Gastroesophageal sphincter (tissue), 4 donors: ENCODE data around the gene CCDC120. TPM values are rescaled to one million over a fixed set of nuclear protein-coding genes. Genes with fewer than 3 reads are reported as not detected.
A peak's percentile ranks its signal among the peaks of the same experiment; 100 is the strongest.

Source experiments
- ATAC-seq: fragments of 150-250 bp; one replicate; pipeline ENCODE4 v1.9.1; 2016; ENCODE audit warnings: mild to moderate bottlenecking, moderate library complexity
- H3K27ac ChIP-seq, 4 donors: fragments of 200-600 bp; sonication (generic) in 3 of 4; 1 replicate in 3 of 4; 2 replicates in 1 of 4; pipeline ENCODE4 v1.5.1; 2016 to 2019
- H3K27me3 ChIP-seq: fragments of 200-600 bp; sonication (generic); one replicate; pipeline ENCODE4 v1.5.1; 2019
- H3K36me3 ChIP-seq, 2 donors: fragments of 200-600 bp; sonication (generic); one replicate each; pipeline ENCODE4 v1.5.1; 2019; ENCODE audit warnings: control low read depth in 1 of 2
- H3K4me1 ChIP-seq, 3 donors: fragments of 200-600 bp; sonication (generic); 1 replicate in 2 of 3; 2 replicates in 1 of 3; pipeline ENCODE4 v1.5.1; 2016 to 2019; ENCODE audit warnings: control low read depth in 2 of 3
- H3K4me3 ChIP-seq, 2 donors: fragments of 200-600 bp; sonication (generic); one replicate each; pipeline ENCODE4 v1.5.1; 2019; ENCODE audit warnings: mild to moderate bottlenecking in 1 of 2, moderate library complexity in 1 of 2
- H3K9me3 ChIP-seq, 3 donors: fragments of 200-600 bp; sonication (generic); one replicate each; pipeline ENCODE4 v1.5.1; 2017 to 2019; ENCODE audit warnings: control low read depth in 2 of 3
- CTCF ChIP-seq, 4 experiments: fragments of 200-600 bp in 2 of 4; fragments of 450-650 bp in 2 of 4; sonication (generic) in 1 of 4; IDR thresholded peaks; one replicate each; pipeline ENCODE4 v1.5.1; 2017 to 2019; ENCODE audit warnings: antibody characterized with exemption in 4 of 4, mild to moderate bottlenecking in 2 of 4, moderate library complexity in 2 of 4
- EP300 ChIP-seq: sonication (generic); formaldehyde crosslinking; IDR thresholded peaks from one replicate; pipeline ENCODE4 v1.6.1; 2017; ENCODE audit warnings: antibody characterized with exemption, mild to moderate bottlenecking
- POLR2A ChIP-seq, 2 donors: fragments of 450-650 bp; IDR thresholded peaks; one replicate each; pipeline ENCODE4 v1.6.1; 2017; ENCODE audit warnings: antibody characterized with exemption in 2 of 2, mild to moderate bottlenecking in 2 of 2, moderate library complexity in 1 of 2
- POLR2AphosphoS5 ChIP-seq: sonication (generic); formaldehyde crosslinking; IDR thresholded peaks from one replicate; pipeline ENCODE4 v1.6.1; 2017; ENCODE audit warnings: antibody characterized with exemption
- WGBS, 2 donors: methylation state at CpG; one replicate each; pipeline ENCODE4 v1.1.5; 2018; ENCODE audit warnings: low coverage in 1 of 2; 5-methylcytosine and 5-hydroxymethylcytosine counted together
- total RNA-seq, 4 donors: library from RNA; depleted of rRNA; stranded (reverse); fragments of >200 nt; gene quantifications; one replicate each; pipeline ENCODE4 v1.1.0, GENCODE V29; 2016

CCDC120 gene
- total RNA-seq, 4 donors from 2014 or later = 1.1 to 4.7 (median 2.5) TPM

GRCh38 chrX:49100704-49101628, 42.2 kb downstream of the CCDC120 start:
- peak; percentile 98 for ATAC-seq
- TF ChIP-seq EP300 (no peak), POLR2AphosphoS5 (peak; percentile 72), POLR2A (IDR thresholded peaks at IDR 0.05) (peak; percentile 54 to 61)
- Histone ChIP-seq H3K27ac (peak overlapping the region; percentile 59 to 85 (median 80)), H3K4me3 (peak overlapping the region; percentile 41 to 59), H3K9me3 (no peaks in the 10 kb centered on the region), H3K27me3 (no peaks in the 10 kb centered on the region), H3K36me3 (no peaks in the 10 kb centered on the region), H3K4me1 (peaks cover 0 to 4% (median 0%) of the 10 kb centered on the region in 3 donors)
- WGBS, 2 donors = 28% methylated on average over 7 of the region's 74 CpGs; no CpG with 5 or more reads in 1 of the 2 donors

GRCh38 chrX:49101629-49101984, 42.8 kb downstream of the CCDC120 start:
- Histone ChIP-seq H3K27ac (peak overlapping the region in 3 of 4 donors; percentile 77 to 85 (median 83)), H3K4me3 (peak overlapping the region; percentile 38 to 59), H3K9me3 (no peaks in the 10 kb centered on the region), H3K36me3 (no peaks in the 10 kb centered on the region), H3K4me1 (peaks cover 0 to 4% (median 0%) of the 10 kb centered on the region in 3 donors), H3K27me3 (no peaks in the 10 kb centered on the region)
- no CpG with 5 or more reads among the region's 9 CpGs for WGBS, 2 donors
- ATAC-seq = no peak
- TF ChIP-seq CTCF (IDR thresholded peaks at IDR 0.05) = no peak

- H3K27ac ChIP-seq = no peak overlapping the region
- H3K27me3 ChIP-seq = no peaks in the 10 kb centered on the region
- no peaks in the 10 kb centered on the region for H3K36me3 ChIP-seq
- no peak overlapping the region for H3K4me3 ChIP-seq
- no peaks in the 10 kb centered on the region for H3K9me3 ChIP-seq
- ATAC-seq = no peak
- TF ChIP-seq POLR2A (IDR thresholded peaks at IDR 0.05) = no peak
- no peak for TF ChIP-seq POLR2AphosphoS5
- TF ChIP-seq CTCF (IDR thresholded peaks at IDR 0.05) = no peak
- no peak for TF ChIP-seq EP300
- 63 to 75% methylated on average over 2 to 4 of the region's 9 CpGs for WGBS, 2 donors
- H3K4me1 ChIP-seq = peaks cover 0 to 4% (median 0%) of the 10 kb centered on the region in 3 donors
These were observed 43.4 kb downstream of the CCDC120 start for GRCh38 chrX:49102190-49102589.

DNA sequence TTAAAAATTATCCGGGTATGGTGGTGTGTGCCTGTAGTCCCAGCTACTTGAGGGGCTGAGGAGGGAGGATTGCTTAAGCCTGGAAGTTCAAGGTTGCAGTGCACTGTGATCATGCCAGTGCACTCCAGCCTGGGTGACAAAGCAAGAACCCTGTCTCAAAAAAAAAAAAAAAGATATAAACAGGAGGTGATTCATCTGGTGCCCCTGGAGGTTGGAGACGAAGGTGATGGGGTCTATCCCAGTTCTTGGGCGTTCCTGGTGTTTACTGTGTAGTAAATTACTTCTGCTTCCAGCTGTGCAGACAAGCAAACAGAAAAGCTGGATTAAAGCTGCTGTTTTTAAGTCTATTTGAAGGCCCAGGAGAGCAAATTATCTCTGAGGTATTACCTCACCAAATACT, 44.8 kb downstream of the CCDC120 start:
- no peak for ATAC-seq
- no peaks in the 10 kb centered on the region for H3K36me3 ChIP-seq
- no peak overlapping the region for H3K4me3 ChIP-seq
- WGBS, 2 donors = 33 to 80% methylated on average over 1 of the region's 3 CpGs
- peaks cover 0 to 4% (median 0%) of the 10 kb centered on the region in 3 donors for H3K4me1 ChIP-seq
- no peaks in the 10 kb centered on the region for H3K27me3 ChIP-seq
- H3K27ac ChIP-seq = no peak overlapping the region
- TF ChIP-seq CTCF (IDR thresholded peaks at IDR 0.05) = no peak
- no peak for TF ChIP-seq POLR2AphosphoS5
- TF ChIP-seq POLR2A (IDR thresholded peaks at IDR 0.05) = no peak
- no peak for TF ChIP-seq EP300
- no peaks in the 10 kb centered on the region for H3K9me3 ChIP-seq

GRCh38 chrX:49106296-49106695, 47.5 kb downstream of the CCDC120 start:
- Histone ChIP-seq H3K27me3 (no peaks in the 10 kb centered on the region), H3K9me3 (no peaks in the 10 kb centered on the region), H3K4me3 (no peak overlapping the region), H3K36me3 (peaks cover 0 to 13% of the 10 kb centered on the region in 2 donors), H3K27ac (no peak overlapping the region), H3K4me1 (no peaks in the 10 kb centered on the region)
- WGBS, 2 donors = 100% methylated on average over 1 of the region's 4 CpGs; no CpG with 5 or more reads in 1 of the 2 donors
- TF ChIP-seq CTCF (IDR thresholded peaks at IDR 0.05) = no peak
- TF ChIP-seq POLR2A (IDR thresholded peaks at IDR 0.05) = no peak
- TF ChIP-seq EP300 = no peak
- no peak for ATAC-seq
